GM19025 (cell line): Measurements from ENCODE around the gene DNAH3.
"Not testable (repeated sequence)": the region's sequence is repeated elsewhere in the genome, so short reads cannot be mapped to it uniquely, and the experiment has no call there.

Source experiments
- ATAC-seq: cut with Tn5 transposase; IDR thresholded peaks from one replicate; pipeline ENCODE4 v1.9.1; 2021; ENCODE audit warnings: mild to moderate bottlenecking, low read depth, moderate library complexity; ENCODE audit not compliant: unreplicated experiment

The DNAH3 gene

GRCh38 chr16:21126518-21126917 lies 24.1 kb downstream of the DNAH3 start:
- ATAC-seq: no peak

GRCh38 chr16:21125191-21125590 lies 25.5 kb downstream of the DNAH3 start:
- no peak for ATAC-seq

GRCh38 chr16:21120976-21121520 lies 29.6 kb downstream of the DNAH3 start:
- ATAC-seq: no peak

GRCh38 chr16:21117567-21117966 lies 33.1 kb downstream of the DNAH3 start:
- no peak for ATAC-seq

- no peak for ATAC-seq
These were observed 34.4 kb downstream of the DNAH3 start for GRCh38 chr16:21116148-21116693.

- ATAC-seq: not testable (repeated sequence)
These were observed 35.1 kb downstream of the DNAH3 start for GRCh38 chr16:21115551-21115950.

GRCh38 chr16:21103941-21104860 lies 46.4 kb downstream of the DNAH3 start:
- no peak for ATAC-seq

GRCh38 chr16:21101631-21102420 lies 48.8 kb downstream of the DNAH3 start:
- no peak for ATAC-seq

- no peak for ATAC-seq
These were observed 50.2 kb downstream of the DNAH3 start for GRCh38 chr16:21100447-21100846.

GRCh38 chr16:21097151-21097550 lies 53.5 kb downstream of the DNAH3 start:
- no peak for ATAC-seq

- not testable (repeated sequence) for ATAC-seq
These were observed 55.9 kb downstream of the DNAH3 start for GRCh38 chr16:21094719-21095118.

GRCh38 chr16:21092951-21093350 lies 57.7 kb downstream of the DNAH3 start:
- no peak for ATAC-seq

GRCh38 chr16:21088646-21089538 lies 61.8 kb downstream of the DNAH3 start:
- ATAC-seq: no peak

- no peak for ATAC-seq
These were observed 62.5 kb downstream of the DNAH3 start for GRCh38 chr16:21088143-21088542.

GRCh38 chr16:21084631-21085225 lies 65.9 kb downstream of the DNAH3 start:
- no peak for ATAC-seq

- no peak for ATAC-seq
These were observed 66.8 kb downstream of the DNAH3 start for GRCh38 chr16:21083729-21084268.

GRCh38 chr16:21081329-21081728 lies 69.3 kb downstream of the DNAH3 start:
- ATAC-seq: no peak

- no peak for ATAC-seq
These were observed 72.1 kb downstream of the DNAH3 start for GRCh38 chr16:21078563-21078962.

- ATAC-seq: no peak
These were observed 74.3 kb downstream of the DNAH3 start for GRCh38 chr16:21076186-21076883.
